Measurements from ENCODE around the gene CMC2.

Gene CMC2

DNA sequence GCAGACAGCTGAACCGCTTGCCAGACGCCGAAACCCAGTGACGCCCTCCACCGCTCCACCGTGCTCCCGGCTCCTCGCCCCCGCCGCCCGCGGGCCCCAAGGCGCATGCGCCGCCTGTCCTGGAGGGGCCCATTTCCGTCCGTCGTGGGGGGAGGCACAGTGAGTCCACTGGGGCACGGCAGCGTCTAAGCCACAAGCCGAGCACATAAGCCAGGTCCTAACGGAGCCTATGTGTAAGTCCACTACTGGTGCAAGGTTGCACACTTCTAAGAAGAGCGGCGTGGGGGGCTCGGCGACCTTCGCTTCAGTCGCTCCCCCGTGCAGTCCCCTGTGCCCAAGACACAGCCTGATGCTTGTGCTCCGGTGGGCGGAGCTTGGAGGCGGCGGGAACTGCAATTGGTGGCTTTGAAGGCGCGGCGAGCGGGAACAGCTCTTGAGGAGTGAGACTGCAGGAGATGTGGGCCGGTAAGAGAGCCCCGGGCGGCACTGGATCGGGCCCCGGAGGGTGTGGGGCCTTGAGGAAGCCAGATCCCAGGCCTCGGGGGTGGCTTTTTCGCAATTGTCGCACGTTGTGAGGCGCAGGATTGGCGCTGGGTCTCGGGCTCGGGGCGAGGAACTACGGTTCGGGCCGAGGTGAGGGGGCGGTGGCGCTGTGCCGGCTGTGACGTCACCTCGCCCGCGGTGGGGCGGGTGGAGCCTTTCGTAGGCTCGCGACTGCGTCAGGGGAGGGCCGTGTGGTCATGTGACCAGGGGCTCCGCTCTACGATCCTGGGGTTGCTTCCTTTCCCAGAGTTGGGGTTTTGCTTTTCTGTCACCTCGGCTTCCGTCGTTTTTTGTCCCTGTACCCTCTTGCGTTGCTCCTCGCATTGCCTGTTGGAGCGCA is at the start of gene CMC2, which contains the start of gene CENPN:
Gene CMC2 (minus strand): TSS at position 73 of the 883 bp plus-strand sequence. CDS start 9,491 bp downstream, outside the sequence.
Gene CENPN (plus strand): TSS at position 402 of the 883 bp plus-strand sequence. CDS start 4,726 bp downstream, outside the sequence.
- DNase-seq, result peak; percentile 95

DNA sequence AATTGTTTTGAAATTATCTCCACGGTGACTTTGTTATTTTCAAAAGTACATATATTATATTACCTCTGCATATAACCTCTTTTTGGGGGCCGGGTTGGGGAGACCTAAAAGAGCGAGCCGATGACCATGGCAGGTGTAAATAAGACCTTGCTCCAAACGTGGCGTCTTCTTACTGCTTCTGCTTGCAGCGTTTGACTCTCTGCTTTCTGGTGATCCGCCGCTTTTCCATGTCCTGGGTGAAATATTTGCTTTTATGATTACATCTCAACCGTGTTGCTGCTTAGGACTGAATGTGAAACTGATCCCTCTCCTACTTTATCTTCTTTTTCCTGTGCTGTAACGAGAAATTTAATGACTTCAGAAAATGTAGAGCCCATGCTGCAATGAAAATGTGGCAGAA is 47.1 kb upstream of the CMC2 start:
- no peak for DNase-seq

DNA sequence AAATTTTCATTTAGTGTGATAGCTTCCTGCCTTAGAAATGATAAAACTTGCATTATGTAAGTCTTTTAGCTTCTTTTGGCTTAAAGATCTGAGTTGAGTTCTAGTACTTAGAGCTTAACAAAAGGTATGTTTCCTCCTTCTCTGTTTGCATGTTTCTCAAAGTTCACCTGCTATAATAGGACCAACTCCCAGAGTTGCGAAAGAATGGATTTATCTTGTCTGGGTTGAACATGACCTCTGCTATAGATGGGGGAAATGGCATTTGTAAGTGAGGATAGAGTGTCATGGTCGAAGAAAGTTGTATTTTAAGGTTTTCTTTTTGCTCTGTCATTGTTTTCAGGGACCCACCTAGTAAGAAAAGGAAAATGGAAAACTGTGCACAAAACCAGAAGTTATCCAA is 36.1 kb upstream of the CMC2 start:
- DNase-seq, result no peak

DNA sequence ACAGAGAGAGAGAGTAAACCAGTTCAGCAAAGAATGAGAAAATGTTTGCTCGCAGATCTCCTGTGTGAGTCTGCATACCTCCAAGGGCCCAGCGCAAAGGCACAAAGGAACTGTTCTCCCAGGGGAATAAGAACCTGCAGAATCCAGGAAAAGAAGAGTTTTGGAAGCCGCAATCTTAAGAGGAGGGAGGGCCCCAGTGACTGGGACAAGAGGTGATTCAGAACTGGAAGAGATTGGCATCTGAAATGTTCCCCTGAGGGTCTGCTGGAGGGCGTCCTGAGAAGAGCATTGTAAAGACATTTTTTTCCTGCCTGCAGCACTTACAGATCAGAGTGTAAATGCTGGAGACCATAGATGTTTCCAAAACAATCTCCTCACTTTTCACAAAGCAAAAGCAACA is 35.0 kb upstream of the CMC2 start:
- no peak for DNase-seq

DNA sequence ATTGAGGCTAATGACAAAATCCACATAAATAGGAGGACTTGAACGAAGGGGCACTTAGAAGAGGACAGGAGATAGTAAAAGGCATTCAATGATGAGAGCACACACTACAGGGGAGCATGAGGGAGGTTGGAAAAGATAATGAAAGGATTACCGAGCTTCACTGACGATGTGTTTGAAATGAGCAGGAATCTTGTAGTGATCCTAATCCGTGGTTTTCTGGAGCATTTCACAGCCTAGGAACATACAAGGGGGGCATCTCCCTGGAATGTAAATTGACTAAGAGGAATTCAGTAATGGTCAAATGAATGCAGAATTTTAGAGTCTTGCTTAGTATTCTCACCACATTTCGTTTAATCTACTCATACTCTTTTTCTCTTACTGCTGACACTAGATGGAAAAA is 34.2 kb upstream of the CMC2 start:
- DNase-seq, result no peak

DNA sequence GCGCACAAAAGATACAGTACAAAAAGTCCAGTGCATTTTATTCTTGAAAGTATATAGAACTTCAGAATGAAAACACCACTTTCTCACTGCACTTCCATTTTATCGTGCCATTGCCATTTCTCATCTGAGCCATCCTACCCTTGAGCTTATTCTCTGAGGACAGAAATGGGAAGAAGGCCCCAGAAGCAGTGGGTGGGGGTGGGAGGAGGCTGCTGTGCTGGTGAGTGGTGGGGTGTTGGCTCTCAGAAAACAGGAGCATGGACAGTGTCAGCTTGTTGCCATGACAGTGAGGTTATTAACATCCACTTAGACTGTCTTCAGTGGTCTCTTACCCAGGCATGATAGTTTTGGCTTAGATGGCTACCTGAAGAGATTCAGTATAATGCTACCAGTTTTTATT is 33.4 kb upstream of the CMC2 start:
- no peak for DNase-seq

DNA sequence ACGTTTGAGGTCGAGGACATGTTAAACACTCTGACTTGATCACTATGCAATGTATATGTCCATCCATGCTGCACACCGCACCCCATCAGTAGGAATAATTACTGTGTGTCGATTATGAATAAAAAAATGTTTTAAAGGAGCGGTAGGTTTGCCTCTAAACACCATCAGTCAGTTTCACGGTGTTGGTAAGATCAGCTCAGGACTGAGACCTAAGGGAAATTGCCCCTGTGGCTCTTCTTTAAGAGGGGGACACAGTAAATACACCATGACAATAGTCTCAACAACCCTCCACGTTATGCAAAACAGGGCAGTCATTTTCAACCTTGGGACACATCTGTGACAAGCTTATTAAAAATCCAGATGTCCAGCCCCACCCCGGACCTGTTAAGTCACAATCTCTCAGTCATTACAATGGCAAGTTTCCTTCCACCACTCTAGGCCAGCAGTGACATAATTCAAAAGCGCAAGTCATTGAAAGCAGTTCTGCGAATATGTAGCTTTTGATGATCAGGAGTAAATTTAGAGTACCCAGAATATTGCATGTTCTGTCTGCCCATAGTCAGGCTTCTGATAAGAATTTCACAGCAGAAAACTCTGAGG is 30.2 kb upstream of the CMC2 start:
- DNase-seq, result no peak

DNA sequence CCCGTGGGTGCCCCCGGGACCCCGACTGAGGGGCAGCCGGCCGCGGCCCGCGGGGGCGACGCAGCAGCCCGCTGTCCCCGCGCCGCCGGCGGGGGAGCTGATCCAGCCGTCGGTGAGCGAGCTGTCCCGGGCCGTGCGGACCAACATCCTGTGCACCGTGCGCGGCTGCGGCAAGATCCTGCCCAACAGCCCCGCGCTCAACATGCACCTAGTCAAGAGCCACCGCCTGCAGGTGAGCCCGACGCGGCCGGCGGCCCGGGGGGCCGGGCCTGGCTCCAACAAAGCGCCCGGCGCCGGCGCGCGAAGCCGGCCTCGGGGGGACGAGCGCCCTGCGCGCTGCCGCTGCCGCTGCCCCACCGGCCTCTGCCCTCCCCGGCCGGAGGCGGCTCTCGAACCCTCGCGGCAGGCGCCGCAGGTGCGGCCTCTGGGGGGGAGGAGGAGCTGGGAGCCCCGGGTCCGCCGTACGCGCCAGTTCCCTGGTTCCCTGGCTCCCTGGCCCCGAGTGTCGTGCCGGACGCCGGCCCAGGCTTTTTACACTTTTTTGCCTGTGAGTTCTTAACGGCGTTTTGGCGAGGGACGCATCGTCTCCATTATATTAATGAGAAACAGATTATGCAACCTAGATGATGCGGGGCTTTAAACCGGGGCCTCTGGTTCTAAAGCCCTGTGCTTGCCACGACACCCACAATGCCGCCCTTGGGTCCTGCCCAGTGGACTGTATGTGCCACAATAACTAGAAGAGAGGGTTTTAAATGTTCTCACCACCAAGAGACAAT is 29.5 kb upstream of the CMC2 start:
- DNase-seq, result no peak

DNA sequence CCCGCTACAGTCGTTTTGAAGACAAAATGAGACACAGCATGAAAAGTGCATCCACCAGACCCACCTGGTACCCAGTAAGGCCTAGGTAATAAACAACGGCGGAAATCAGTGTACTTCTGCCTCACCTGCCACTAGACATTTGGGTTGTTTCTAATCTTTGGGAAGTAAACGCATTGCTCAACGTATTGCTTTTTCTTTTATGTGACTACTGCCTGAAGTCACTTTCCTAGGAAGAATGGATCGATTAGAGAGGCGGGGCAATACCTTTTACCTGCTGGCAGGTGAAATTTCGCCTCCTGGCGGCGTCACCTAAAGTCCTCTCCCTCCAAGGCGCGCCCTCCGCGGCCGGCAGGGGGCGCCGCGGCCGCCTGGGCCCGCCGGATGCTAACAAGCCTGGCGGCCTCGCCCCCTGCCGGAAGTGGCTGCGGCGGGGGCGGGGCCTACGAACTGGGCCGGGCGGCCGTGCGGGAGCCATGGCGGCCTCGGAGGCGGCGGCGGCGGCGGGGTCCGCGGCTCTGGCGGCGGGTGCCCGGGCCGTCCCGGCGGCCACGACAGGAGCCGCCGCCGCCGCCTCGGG is 28.8 kb upstream of the CMC2 start, which contains the start of gene ATMIN:
Gene ATMIN (plus strand): TSS at position 445 of the 577 bp plus-strand sequence. CDS start 29 bp downstream, at position 474.
- DNase-seq, result peak; percentile 79

DNA sequence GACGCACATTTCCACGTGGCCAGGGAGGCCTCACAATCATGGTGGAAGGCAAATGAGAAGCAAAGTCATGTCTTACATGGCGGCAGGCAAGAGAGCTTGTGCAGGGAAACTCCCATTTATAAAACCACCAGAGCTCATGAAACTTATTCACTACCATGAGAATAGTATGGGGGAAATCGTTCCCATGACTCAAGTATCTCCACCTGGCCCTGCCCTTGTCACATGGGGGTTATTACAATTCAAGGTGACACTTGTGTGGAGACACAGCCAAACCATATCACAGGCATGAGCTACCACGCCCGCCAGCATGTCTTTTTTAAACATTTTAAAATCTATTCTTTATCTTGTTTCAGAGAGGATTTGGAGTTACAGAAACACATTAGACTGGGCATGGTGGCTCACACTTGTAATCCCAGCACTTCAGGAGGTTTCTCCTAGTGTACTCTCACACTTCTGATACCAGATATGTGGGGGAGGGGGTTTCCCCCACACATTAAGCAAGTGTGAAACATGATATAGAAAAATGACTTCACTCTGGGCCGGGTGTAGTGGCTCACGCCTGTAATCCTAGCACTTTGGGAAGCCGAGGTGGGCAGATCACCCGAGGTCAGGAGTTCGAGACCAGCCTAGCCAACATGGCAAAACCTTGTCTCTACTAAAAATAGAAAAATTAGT is 23.4 kb upstream of the CMC2 start:
- no peak for DNase-seq

DNA sequence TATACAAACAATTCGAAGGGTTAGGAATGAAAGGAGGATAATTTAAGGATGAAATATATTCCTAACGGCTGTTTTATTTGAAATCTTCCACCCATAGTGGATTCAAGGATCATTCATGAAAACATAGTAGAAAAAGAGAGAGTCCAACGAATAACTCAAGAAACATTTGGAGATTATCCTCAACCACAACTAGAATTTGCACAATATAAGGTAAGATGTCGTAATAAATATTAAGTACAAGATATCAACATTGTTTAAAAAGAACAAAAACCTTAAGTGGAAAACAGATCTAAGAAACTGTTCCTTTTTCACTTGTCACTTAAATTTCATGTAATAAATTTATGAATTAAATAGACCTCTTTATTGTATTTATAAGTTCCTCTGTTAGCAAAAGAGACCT is 19.7 kb upstream of the CMC2 start:
- no peak for DNase-seq

DNA sequence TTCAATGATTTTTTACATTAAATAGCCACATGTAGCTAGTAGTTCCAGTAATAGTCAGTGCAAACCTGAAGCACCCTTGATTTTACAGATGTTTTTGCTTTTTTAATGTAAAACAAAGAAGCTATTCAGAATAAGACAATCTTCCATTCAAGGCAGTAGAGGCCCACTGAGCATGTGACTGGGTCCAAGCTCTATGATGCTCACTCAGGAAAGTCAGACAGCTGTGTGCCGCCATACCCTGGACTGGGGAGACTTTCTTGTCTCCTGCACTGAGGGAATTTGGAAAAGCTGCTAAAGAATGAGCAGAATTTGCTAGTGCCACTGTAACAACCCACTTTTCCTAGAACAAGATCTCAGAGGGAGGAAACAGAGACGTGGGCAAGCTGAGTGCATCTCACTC is 11.8 kb upstream of the CMC2 start:
- DNase-seq, result no peak

DNA sequence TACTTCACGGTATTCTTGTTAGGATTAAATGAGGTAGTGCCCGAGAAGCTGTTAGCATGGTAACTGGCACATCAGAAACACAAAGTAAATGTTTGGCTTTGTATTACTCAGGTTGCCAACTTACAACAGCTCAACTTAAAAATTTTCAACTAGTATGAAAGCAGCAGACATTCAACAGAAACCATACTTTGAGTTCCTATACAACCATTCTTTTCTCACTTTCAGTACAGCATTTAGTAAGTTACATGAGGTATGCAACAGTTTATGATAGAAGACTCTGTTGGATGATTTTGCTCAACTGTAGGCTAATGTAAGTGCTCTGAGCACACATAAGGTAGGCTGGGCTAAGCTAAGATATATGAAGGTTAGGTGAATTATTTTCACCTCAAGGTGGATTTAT is 8.0 kb upstream of the CMC2 start:
- no peak for DNase-seq

DNA sequence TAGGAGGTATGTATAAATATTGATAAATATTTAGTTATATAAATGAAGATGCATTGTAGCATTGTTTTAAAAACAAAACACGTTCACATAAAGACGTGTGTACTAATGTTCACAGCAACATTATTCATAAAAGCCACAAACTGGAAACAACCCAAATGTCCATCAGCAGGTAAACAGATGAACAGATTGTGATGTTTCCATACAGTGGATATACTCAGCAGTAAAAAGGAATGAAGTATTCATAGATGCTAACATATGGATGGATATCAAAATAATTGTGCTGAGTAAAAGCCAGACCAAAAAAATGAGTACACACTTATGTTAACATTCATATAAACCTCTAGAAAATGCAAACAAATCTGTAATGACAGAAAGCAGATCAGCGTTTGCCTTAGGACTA is 6.3 kb upstream of the CMC2 start:
- no peak for DNase-seq

DNA sequence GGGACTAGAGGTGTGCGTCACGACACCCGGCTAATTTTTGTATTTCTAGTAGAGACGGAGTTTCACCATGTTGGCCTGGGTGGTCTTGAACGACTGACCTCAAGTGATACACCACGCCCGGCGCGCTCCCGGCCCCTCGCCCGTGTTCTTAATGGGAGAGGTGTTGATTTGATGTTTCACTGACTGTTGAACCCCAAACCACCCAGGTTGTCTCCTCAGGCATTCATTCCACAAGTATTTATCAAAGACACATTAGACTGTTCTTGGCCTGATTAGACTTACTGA is 1.8 kb upstream of the CMC2 start:
- no peak for DNase-seq

DNA sequence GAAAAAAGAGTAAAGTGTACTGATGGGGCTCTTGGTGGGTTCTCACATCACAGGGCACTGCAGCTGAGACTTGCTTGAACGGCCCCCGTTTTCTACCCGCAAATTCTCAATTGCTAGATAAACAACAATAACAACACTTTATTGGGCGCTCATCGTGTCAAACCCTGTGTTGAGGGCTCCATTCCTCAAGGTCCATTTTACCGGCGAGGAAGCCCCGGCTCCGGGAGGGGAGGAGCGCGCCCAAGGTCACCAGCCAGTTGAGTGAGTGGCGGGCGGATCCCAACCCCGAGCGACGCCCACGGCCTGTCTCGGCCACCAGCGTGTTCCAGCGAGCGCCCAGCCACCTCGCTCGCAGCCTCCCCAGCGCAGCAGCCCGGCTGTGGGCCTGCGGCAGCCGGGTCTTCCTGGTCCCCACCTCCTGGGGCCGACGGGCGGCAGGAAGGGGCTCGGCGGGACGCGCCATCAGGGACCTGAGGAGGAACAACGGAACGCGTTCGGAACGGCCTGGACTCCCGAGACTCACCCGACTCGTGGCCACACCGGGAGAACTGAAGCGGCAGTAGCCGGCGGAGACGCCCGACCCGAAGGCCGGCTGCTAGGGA is 373 bp downstream of the CMC2 start:
- peak; percentile 53 for DNase-seq

DNA sequence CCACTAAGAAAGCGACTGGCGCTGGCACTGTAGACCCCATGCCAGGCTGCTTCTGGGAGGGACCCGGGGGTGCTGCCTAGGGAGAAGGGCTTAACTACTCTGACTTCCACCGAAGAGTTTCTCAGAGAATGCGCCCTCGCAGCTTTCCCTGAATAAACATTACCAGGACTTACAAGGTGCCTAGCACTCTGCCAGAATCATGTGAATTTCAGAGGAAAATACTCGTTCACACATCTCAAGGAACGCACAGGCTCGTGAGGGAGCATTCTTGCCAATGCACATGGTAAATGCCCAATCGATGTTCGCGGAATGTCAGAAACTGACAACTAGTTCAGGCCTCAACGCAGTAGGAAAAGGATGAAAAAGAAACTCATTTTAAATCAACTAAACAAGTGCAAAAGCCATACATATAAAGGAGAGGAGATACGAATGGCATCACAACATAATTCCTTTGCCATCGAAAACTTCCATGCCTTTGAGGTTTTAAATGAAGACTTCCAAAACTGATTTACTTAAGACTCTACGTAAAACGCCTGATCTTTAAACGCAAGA is 999 bp downstream of the CMC2 start:
- no peak for DNase-seq

DNA sequence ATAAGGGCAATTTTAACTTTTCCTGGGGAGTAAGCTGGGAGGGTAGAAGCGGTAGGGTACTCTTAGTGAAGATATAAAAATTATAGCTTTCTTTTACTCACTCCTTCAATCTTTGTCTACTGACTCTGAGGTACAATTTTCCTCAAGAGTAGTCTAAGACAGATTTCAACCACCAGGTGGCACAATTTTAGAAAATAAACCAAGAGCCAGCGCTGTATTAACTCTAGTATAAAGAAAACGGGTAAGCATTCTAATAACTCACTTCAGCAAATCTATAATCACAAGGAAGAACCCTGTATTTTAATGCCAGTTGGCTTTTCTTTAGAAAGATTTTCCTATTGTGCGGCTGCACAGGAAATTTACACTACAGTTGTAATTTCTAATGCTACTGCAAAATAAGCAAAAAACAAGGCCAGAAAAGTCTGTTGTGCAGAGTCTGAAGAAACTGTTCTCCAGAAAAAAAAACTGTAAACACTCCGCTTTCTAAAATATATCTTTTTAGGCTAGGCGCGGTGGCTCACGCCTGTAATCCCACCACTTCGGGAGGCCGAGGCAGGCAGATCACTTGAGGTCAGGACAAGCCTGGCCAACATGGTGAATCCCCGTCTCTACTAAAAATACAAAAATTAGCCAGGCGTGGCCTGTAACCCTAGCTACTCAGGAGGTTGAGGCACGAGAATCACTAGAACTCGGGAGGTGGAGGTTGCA is 1.9 kb downstream of the CMC2 start:
- peak; percentile 7 for DNase-seq

DNA sequence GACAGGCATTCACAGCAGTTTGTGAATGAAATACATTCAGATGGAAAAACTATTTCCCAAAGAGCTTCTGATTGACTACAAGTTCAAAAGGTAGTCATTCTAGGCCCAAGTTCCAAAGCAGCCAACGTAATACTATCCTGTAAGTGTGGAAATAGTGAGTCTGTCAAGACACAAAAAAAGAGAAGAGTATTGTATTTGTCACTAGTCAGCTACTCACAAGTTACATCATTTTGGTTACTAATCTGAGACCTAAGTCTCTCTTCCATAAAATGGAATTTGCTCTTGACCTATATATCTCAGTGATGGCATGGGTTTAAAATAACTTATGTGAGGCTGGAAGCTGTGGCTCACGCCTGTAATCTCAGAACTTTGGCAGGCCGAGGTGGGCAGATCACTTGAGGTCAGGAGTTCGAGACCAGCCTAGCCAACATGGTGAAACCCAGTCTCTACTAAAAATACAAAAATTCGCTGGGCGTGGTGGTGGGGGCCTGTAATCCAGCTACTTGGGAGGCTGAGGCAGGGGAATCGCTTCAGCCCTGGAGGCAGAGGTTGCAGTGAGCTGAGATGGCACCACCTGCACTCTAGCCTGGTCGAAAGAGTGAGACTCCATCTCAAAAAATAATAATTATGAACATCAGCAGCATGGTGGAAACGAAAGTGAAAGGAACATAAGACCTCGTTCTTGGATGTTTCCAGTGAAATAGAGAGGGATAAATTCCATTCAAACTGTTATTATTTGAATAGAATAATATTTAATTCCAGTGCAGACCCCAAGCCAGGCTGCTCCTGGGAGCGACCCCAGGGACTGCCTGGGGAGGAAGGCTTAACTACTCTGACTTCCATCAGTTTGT is 2.9 kb downstream of the CMC2 start:
- DNase-seq, result no peak

DNA sequence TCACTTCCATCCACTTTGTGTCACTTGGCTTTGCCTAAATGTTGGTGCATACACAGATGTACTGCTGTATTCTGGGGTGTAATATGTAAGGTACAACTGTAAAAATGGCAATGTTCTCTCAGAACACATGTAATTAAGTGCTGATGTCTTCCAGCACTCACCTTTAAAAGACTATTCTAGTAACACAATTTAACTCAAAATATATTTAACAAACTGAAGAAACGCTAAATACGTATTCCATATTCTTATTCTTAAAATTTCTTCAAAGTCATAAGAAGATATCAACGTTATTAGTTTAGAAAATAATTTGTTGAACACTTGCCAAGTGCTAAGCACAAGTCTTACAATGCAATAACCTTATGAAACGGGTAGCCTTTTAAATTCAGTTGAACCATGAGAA is 3.6 kb downstream of the CMC2 start:
- DNase-seq, result no peak
